H1 (cell line): ENCODE results near the gene LTBP3. TPM values are rescaled to one million over a fixed set of nuclear protein-coding genes. Genes with fewer than 3 reads are reported as not detected.
A peak's percentile ranks its signal among the peaks of the same experiment; 100 is the strongest.

Experiments
- CTCF ChIA-PET: fragments of 300-600 bp; sonication (Branson Sonifier 250); formaldehyde crosslinking; loops from one replicate; lab custom pipeline; 2021; ENCODE audit not compliant: partially characterized antibody; lab: Charles Lee
- POLR2A ChIA-PET: fragments of 300-600 bp; sonication (Branson Sonifier 250); formaldehyde crosslinking; loops from one replicate; lab custom pipeline; 2021; ENCODE audit warnings: inconsistent platforms; ENCODE audit not compliant: partially characterized antibody; lab: Charles Lee
- DNase-seq, 2 experiments: peaks; one replicate each; pipeline versions ENCODE4 v3.0.0 to v3.0.0-alpha.2; 2010 to 2022; ENCODE audit warnings: low spot score in 2 of 2, low read depth in 1 of 2, mixed read lengths in 1 of 2
- FAIRE-seq: peaks from 2 replicates; lab custom pipeline; 2011; peaks lifted over from hg19 to GRCh38; lab: Jason Lieb, UNC
- H2AFZ ChIP-seq: 2 replicates; pipeline ENCODE4 v1.8.1; 2012; ENCODE audit warnings: low read length, inconsistent platforms
- H2AK5ac ChIP-seq: 2 replicates; pipeline ENCODE4 v1.6.1; 2013; ENCODE audit warnings: low read depth, low read length
- H2BK120ac ChIP-seq: replicated peaks from 2 replicates; pipeline ENCODE3; 2013; ENCODE audit warnings: low read depth, low read length, inconsistent platforms
- H2BK12ac ChIP-seq: 2 replicates; pipeline ENCODE4 v1.6.1; 2013; ENCODE audit warnings: low read depth, low read length
- H2BK15ac ChIP-seq: 2 replicates; pipeline ENCODE4 v1.6.1; 2013; ENCODE audit warnings: low read length
- H2BK20ac ChIP-seq: 2 replicates; pipeline ENCODE4 v1.6.1; 2013; ENCODE audit warnings: low read length
- H2BK5ac ChIP-seq: 2 replicates; pipeline ENCODE4 v1.6.1; 2013; ENCODE audit warnings: low read depth, low read length
- H3K14ac ChIP-seq: 2 replicates; pipeline ENCODE4 v1.6.1; 2013; ENCODE audit warnings: inconsistent platforms; ENCODE audit not compliant: insufficient read length
- H3K18ac ChIP-seq: 2 replicates; pipeline ENCODE4 v1.6.1; 2013; ENCODE audit warnings: low read length; ENCODE audit errors: extremely low read depth
- H3K23ac ChIP-seq: 2 replicates; pipeline ENCODE4 v1.6.1; 2013; ENCODE audit warnings: inconsistent platforms; ENCODE audit not compliant: insufficient read length
- H3K23me2 ChIP-seq: 2 replicates; pipeline ENCODE4 v1.6.1; 2013; ENCODE audit warnings: low read depth, low read length
- H3K27ac ChIP-seq: 2 replicates; pipeline ENCODE4 v1.6.1; 2011; ENCODE audit warnings: low read depth, low read length, inconsistent platforms
- H3K27me3 ChIP-seq, 4 experiments: replicated peaks in 1 of 4; 1 replicate in 1 of 4; 2 replicates in 3 of 4; pipeline versions ENCODE4 v1.6.1 to v1.8.1; 2011 to 2013; ENCODE audit warnings: low read length in 3 of 4, mild to moderate bottlenecking in 3 of 4, inconsistent platforms in 2 of 4, mixed read lengths in 2 of 4, moderate library complexity in 1 of 4; ENCODE audit not compliant: control insufficient read depth in 3 of 4, insufficient read depth in 3 of 4; ENCODE audit errors: extremely low read depth in 1 of 4
- H3K36me3 ChIP-seq, 4 experiments: 2 replicates each; pipeline versions ENCODE4 v1.6.1 to v1.8.1; 2011 to 2013; ENCODE audit warnings: mild to moderate bottlenecking in 4 of 4, low read length in 3 of 4, moderate library complexity in 2 of 4, control low read depth in 1 of 4, inconsistent platforms in 1 of 4; ENCODE audit not compliant: insufficient read depth in 4 of 4, control insufficient read depth in 2 of 4
- H3K4ac ChIP-seq: replicated peaks from 2 replicates; pipeline ENCODE3; 2013; ENCODE audit warnings: low read length, low read depth, mixed read lengths, inconsistent platforms; ENCODE audit not compliant: insufficient read length
- H3K4me1 ChIP-seq, 4 experiments: replicated peaks in 1 of 4; 1 replicate in 1 of 4; 2 replicates in 3 of 4; pipeline versions ENCODE4 v1.6.1 to v1.8.1; 2011 to 2013; ENCODE audit warnings: low read length in 3 of 4, inconsistent platforms in 2 of 4, mixed read lengths in 1 of 4; ENCODE audit not compliant: insufficient read depth in 4 of 4, control insufficient read depth in 3 of 4
- H3K4me2 ChIP-seq, 2 experiments: 2 replicates each; pipeline versions ENCODE4 v1.6.1 to v1.8.1; 2011 to 2013; ENCODE audit warnings: low read depth in 2 of 2, low read length in 2 of 2, control low read depth in 1 of 2, inconsistent platforms in 1 of 2, mild to moderate bottlenecking in 1 of 2; ENCODE audit not compliant: insufficient read depth in 1 of 2
- H3K4me3 ChIP-seq, 4 experiments: fragments of 200-600, 300-600 bp in 1 of 4; sonication (generic), shearing (Covaris generic), sonication (Bioruptor Twin) in 1 of 4; 2 replicates each; pipeline versions ENCODE4 v1.5.1 to v1.8.1; 2011 to 2016; ENCODE audit warnings: low read length in 4 of 4, low read depth in 3 of 4, control low read depth in 2 of 4, inconsistent platforms in 2 of 4, mild to moderate bottlenecking in 2 of 4, mixed read lengths in 1 of 4, moderate library complexity in 1 of 4; ENCODE audit not compliant: insufficient read depth in 2 of 4; ENCODE audit errors: extremely low read depth in 1 of 4
- H3K56ac ChIP-seq: replicated peaks from 2 replicates; pipeline ENCODE3; 2013; ENCODE audit warnings: low read depth, mild to moderate bottlenecking, mixed read lengths, low read length, inconsistent platforms; ENCODE audit not compliant: insufficient read length
- H3K79me1 ChIP-seq: 2 replicates; pipeline ENCODE4 v1.6.1; 2013; ENCODE audit warnings: low read depth, low read length, control low read depth
- H3K79me2 ChIP-seq, 2 experiments: 2 replicates each; pipeline versions ENCODE4 v1.6.1 to v1.8.1; 2012 to 2013; ENCODE audit warnings: low read length in 2 of 2, mild to moderate bottlenecking in 2 of 2, inconsistent platforms in 1 of 2; ENCODE audit not compliant: insufficient read depth in 2 of 2, control insufficient read depth in 1 of 2
- H3K9ac ChIP-seq, 4 experiments: replicated peaks in 1 of 4; 1 replicate in 1 of 4; 2 replicates in 3 of 4; pipeline versions ENCODE4 v1.6.1 to v1.8.1; 2011 to 2013; ENCODE audit warnings: low read depth in 3 of 4, low read length in 3 of 4, control low read depth in 2 of 4, mild to moderate bottlenecking in 2 of 4, moderate library complexity in 2 of 4, inconsistent platforms in 1 of 4; ENCODE audit errors: extremely low read depth in 1 of 4
- H3K9me3 ChIP-seq, 2 experiments: 2 replicates each; pipeline versions ENCODE4 v1.6.1 to v1.8.1; 2012 to 2013; ENCODE audit warnings: mild to moderate bottlenecking in 2 of 2, moderate library complexity in 2 of 2, control low read depth in 1 of 2, inconsistent platforms in 1 of 2, low read depth in 1 of 2, low read length in 1 of 2, mixed read lengths in 1 of 2; ENCODE audit not compliant: insufficient read depth in 2 of 2
- H4K20me1 ChIP-seq, 2 experiments: replicated peaks in 1 of 2; 2 replicates each; pipeline versions ENCODE3 to v1.8.1; 2011 to 2013; ENCODE audit warnings: inconsistent platforms in 2 of 2, low read length in 2 of 2, mild to moderate bottlenecking in 1 of 2; ENCODE audit not compliant: insufficient read depth in 2 of 2, control insufficient read depth in 1 of 2
- H4K5ac ChIP-seq: 2 replicates; pipeline ENCODE4 v1.6.1; 2013; ENCODE audit warnings: low read length, low read depth, mixed read lengths, inconsistent platforms; ENCODE audit not compliant: insufficient read length
- H4K8ac ChIP-seq: 2 replicates; pipeline ENCODE4 v1.8.0; 2013; ENCODE audit warnings: mild to moderate bottlenecking, moderate library complexity, low read length, inconsistent platforms; ENCODE audit not compliant: insufficient read depth; ENCODE audit errors: extremely low read depth
- H4K91ac ChIP-seq: replicated peaks from 2 replicates; pipeline ENCODE3; 2013; ENCODE audit warnings: low read length, mixed read lengths, inconsistent platforms; ENCODE audit not compliant: insufficient read length
- BACH1 ChIP-seq: IDR thresholded peaks from 2 replicates; pipeline ENCODE4 v1.6.1; 2012; ENCODE audit warnings: low read length, improper control_type of control experiment
- BCL11A ChIP-seq, 2 experiments: IDR thresholded peaks; one replicate each; pipeline ENCODE4 v1.6.1; 2011; ENCODE audit warnings: low read depth in 2 of 2, low read length in 2 of 2, mild to moderate bottlenecking in 2 of 2
- E2F6 ChIP-seq: IDR thresholded peaks from 2 replicates; pipeline ENCODE4 v1.6.1; 2012; ENCODE audit warnings: inconsistent platforms
- EP300 ChIP-seq, 2 experiments: IDR thresholded peaks; 1 replicate in 1 of 2; 2 replicates in 1 of 2; pipeline ENCODE4 v1.6.1; 2011 to 2012; ENCODE audit warnings: low read depth in 2 of 2, low read length in 2 of 2, mild to moderate bottlenecking in 2 of 2, borderline replicate concordance in 1 of 2, inconsistent platforms in 1 of 2, moderate library complexity in 1 of 2
- GABPA ChIP-seq: IDR thresholded peaks from 2 replicates; pipeline ENCODE4 v1.6.1; 2011; ENCODE audit warnings: mild to moderate bottlenecking, low read length, moderate library complexity, borderline replicate concordance; ENCODE audit not compliant: insufficient read depth
- HDAC6 ChIP-seq: IDR thresholded peaks from one replicate; pipeline ENCODE4 v1.7.1; 2012; ENCODE audit warnings: low read depth, mild to moderate bottlenecking, inconsistent platforms, low read length, moderate library complexity
- KDM1A ChIP-seq: fragments of 200-600, 300-600 bp; sonication (generic); IDR thresholded peaks from 2 replicates; pipeline ENCODE4 v1.7.1; 2016; ENCODE audit warnings: mild to moderate bottlenecking, low read length, borderline replicate concordance
- MAX ChIP-seq: IDR thresholded peaks from 2 replicates; pipeline ENCODE4 v1.6.1; 2012; ENCODE audit warnings: inconsistent platforms
- SP1 ChIP-seq: IDR thresholded peaks from 2 replicates; pipeline ENCODE4 v1.6.1; 2011; ENCODE audit warnings: low read depth, low read length
- USF2 ChIP-seq: IDR thresholded peaks from 2 replicates; pipeline ENCODE4 v1.6.1; 2011; ENCODE audit warnings: low read length, improper control_type of control experiment
- ZNF274 ChIP-seq: IDR thresholded peaks from 2 replicates; pipeline ENCODE4 v1.7.0; 2012; ENCODE audit warnings: low read length, borderline replicate concordance; ENCODE audit errors: extremely low read depth
- WGBS, 2 experiments: shearing (Covaris generic) in 1 of 2; methylation state at CpG; one replicate each; pipeline versions ENCODE4 v1.1.6 to v1.1.7; 2013 to 2015; ENCODE audit warnings: low lambda C conversion rate in 2 of 2, mixed read lengths in 2 of 2, inconsistent platforms in 1 of 2, low coverage in 1 of 2, missing lambda C conversion rate in 1 of 2; ENCODE audit not compliant: insufficient replicate concordance in 2 of 2, insufficient coverage in 1 of 2, insufficient read length in 1 of 2; ENCODE audit errors: extremely low coverage in 1 of 2, missing lambda C conversion rate in 1 of 2; 5-methylcytosine and 5-hydroxymethylcytosine counted together
- polyA plus RNA-seq, 7 experiments: library from polyadenylated mRNA; depleted of rRNA in 3 of 7; stranded (reverse) in 5 of 7; unstranded in 2 of 7; fragments of >200 nt in 5 of 7; fragments of 200-250 nt in 2 of 7; gene quantifications; 1 replicate in 5 of 7; 2 replicates in 1 of 7; 4 replicates in 1 of 7; pipeline versions ENCODE4 v1.2.1 to v1.2.3, GENCODE V29; 2011 to 2013; ENCODE audit warnings: missing spikeins in 2 of 7, mixed read lengths in 2 of 7
- total RNA-seq: library from RNA; stranded (reverse); fragmentation: NEBNext Ultra II Directional; extraction: Animal tissue kit (Norgen Biotek cat#: 25700); gene quantifications from 2 replicates; pipeline ENCODE4 v1.2.1, GENCODE V29; 2021

The LTBP3 gene
- total and polyA plus RNA-seq, 2 of the 8 experiments (the other 6 are each of a cell fraction or from before 2014, with no cell fraction given), result 12.8 to 17.8 TPM

- ChIA-PET CTCF (interaction anchor here (1.0 to 14.5 kb wide), 15 partner anchors 7 to 696 kb away, joined by 3 to 227 read pairs (median 19); partner anchors contain the start of genes EHBP1L1, FAM89B, KCNK7 and ZNRD2), POLR2A (interaction anchor here (0.9 to 4.4 kb wide), 4 partner anchors 10 to 14 kb away, joined by 3 to 36 read pairs (median 18); partner anchors contain the start of genes EHBP1L1 and FAM89B)
- Histone ChIP-seq H3K23me2 (peaks cover 4% of the 10 kb centered on the region; the same call in 1 of the 2 replicates), H3K79me2 (no peaks in the 10 kb centered on the region), H2BK120ac (no peak overlapping the region), H2BK5ac (no peak overlapping the region), H3K23ac (no peak overlapping the region), H4K20me1 (peaks cover 0 to 2% of the 10 kb centered on the region in 2 experiments), H3K27ac (no peak overlapping the region), H2AK5ac (0 out of 2 replicates have a peak overlapping the region, but pooled peaks have one; percentile 65), H3K4me2 (0 out of 4 replicates have a peak overlapping the region, but pooled peaks of 1 of the 2 experiments have one; percentile 12), H3K27me3 (peaks cover 20 to 58% (median 47%) of the 10 kb centered on the region in 4 experiments), H3K36me3 (no peaks in the 10 kb centered on the region), H2AFZ (no peak overlapping the region), H3K18ac (no peak overlapping the region), H4K91ac (no peak overlapping the region), H3K14ac (no peak overlapping the region), H3K9me3 (no peaks in the 10 kb centered on the region), H2BK20ac (no peak overlapping the region), H2BK12ac (no peak overlapping the region; the same call in 1 of the 2 replicates), H4K5ac (no peak overlapping the region), H3K4ac (no peak overlapping the region), H2BK15ac (0 out of 2 replicates have a peak overlapping the region, but pooled peaks have one; percentile 36), H3K9ac (no peak overlapping the region), H4K8ac (no peak overlapping the region; the same call in 1 of the 2 replicates), H3K4me3 (no peak overlapping the region), H3K4me1 (peaks cover 3 to 25% (median 9%) of the 10 kb centered on the region in 4 experiments), H3K79me1 (no peaks in the 10 kb centered on the region), H3K56ac (no peak overlapping the region)
- FAIRE-seq, result no peak
- DNase-seq, result no peak
- WGBS, 2 experiments, result 72% methylated on average over 2 of the region's 2 CpGs; no CpG with 5 or more reads in 1 of the 2 experiments
- no peak for TF ChIP-seq ZNF274
- TF ChIP-seq KDM1A, result no peak
- TF ChIP-seq GABPA, result no peak
- no peak for TF ChIP-seq SP1
- no peak for TF ChIP-seq E2F6
- no peak for TF ChIP-seq MAX
- no peak for TF ChIP-seq EP300 (IDR thresholded peaks at IDR 0.05; ENCODE audit: borderline replicate concordance in 1 of 2, low read depth in 2 of 2, low read length in 2 of 2)
- no peak for TF ChIP-seq USF2
- TF ChIP-seq BCL11A (IDR thresholded peaks at IDR 0.05; ENCODE audit: low read depth in 2 of 2, low read length in 2 of 2), result no peak
- TF ChIP-seq HDAC6, result no peak
- no peak for TF ChIP-seq BACH1
Observed at GRCh38 chr11:65586676-65587075, 28.5 kb upstream of the LTBP3 start.
